IPS-18a (cell line): ENCODE measurements around the gene NOPCHAP1.
"Not testable (repeated sequence)": the region's sequence is repeated elsewhere in the genome, so short reads cannot be mapped to it uniquely, and the experiment has no call there.

Experiments
- H3K27ac ChIP-seq: one replicate; pipeline ENCODE4 v1.5.1; 2013; ENCODE audit warnings: low read length
- H3K27me3 ChIP-seq: one replicate; pipeline ENCODE4 v1.6.1; 2013; ENCODE audit warnings: mild to moderate bottlenecking, low read length; ENCODE audit not compliant: control insufficient read depth, insufficient read depth
- H3K36me3 ChIP-seq: one replicate; pipeline ENCODE4 v1.6.1; 2013; ENCODE audit warnings: low read depth, low read length; ENCODE audit not compliant: control insufficient read depth
- H3K4me1 ChIP-seq: one replicate; pipeline ENCODE4 v1.6.1; 2013; ENCODE audit warnings: low read depth, low read length; ENCODE audit not compliant: control insufficient read depth
- H3K4me3 ChIP-seq: one replicate; pipeline ENCODE4 v1.5.1; 2013; ENCODE audit warnings: low read length
- H3K9ac ChIP-seq: one replicate; pipeline ENCODE4 v1.6.1; 2013; ENCODE audit warnings: mild to moderate bottlenecking, low read length, moderate library complexity
- H3K9me3 ChIP-seq: one replicate; pipeline ENCODE4 v1.6.1; 2013; ENCODE audit warnings: low read depth, low read length; ENCODE audit not compliant: control insufficient read depth

The NOPCHAP1 gene

GRCh38 chr12:104986022-104986941 lies at the start of gene NOPCHAP1:
TSS of gene NOPCHAP1 (plus strand) at chr12:104986316. CDS start at chr12:104986353, 37 bp downstream.
- peak within 1 kb of the TSS; percentile 90 for H3K4me3 ChIP-seq
- H3K27me3 ChIP-seq, result no peaks in the 10 kb centered on the region
- H3K4me1 ChIP-seq, result peaks cover 6% of the 10 kb centered on the region
- H3K9ac ChIP-seq, result peak within 1 kb of the TSS; percentile 91
- peaks cover 32% of the 10 kb centered on the region for H3K36me3 ChIP-seq
- peak within 1 kb of the TSS; percentile 56 for H3K27ac ChIP-seq
- H3K9me3 ChIP-seq, result no peaks in the 10 kb centered on the region

DNA sequence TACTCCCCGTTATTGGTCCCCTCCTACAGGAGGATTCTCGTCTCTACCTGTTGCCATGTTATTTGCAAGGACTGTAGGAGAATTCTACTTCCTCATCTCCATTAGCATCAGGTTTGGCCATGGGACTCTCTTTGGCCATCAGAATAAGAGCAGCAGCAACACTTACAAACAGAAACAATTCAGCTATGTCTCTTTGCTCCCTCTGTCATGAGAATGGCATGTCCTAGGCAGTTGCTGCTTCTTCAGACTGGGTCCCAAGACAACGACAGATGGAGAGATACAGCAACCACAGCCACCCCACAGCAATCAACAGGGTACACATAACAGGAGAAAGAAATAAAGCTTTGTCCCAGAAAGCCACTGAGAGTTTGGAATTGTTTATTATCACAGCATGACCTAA lies 47.7 kb upstream of the NOPCHAP1 start:
- H3K4me3 ChIP-seq, result no peak overlapping the region
- no peaks in the 10 kb centered on the region for H3K27me3 ChIP-seq
- no peak overlapping the region for H3K27ac ChIP-seq

DNA sequence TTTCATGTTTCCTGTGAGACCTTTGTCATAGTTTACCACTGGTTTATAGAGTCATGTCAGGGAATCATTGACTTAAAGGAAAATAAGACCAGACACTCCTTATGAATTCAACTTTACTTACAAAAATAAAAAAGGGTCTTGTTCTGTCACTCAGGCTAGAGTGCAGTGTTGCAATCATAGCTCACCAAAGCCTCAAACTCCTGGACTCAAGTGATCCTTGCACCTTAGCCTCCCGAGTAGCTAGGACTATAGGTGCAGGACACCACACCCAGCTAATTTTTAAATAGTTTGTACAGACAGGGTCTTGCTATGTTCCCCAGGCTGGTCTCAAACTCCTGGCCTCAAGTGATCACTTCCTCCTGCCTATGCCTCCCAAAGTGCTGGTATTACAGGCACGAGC lies 47.0 kb upstream of the NOPCHAP1 start:
- no peak overlapping the region for H3K4me3 ChIP-seq
- no peak overlapping the region for H3K9ac ChIP-seq
- no peaks in the 10 kb centered on the region for H3K9me3 ChIP-seq
- H3K36me3 ChIP-seq, result no peaks in the 10 kb centered on the region
- H3K4me1 ChIP-seq, result no peaks in the 10 kb centered on the region
- H3K27me3 ChIP-seq, result no peaks in the 10 kb centered on the region
- H3K27ac ChIP-seq, result no peak overlapping the region

More for the DNA sequence above, 47.7 kb upstream of the NOPCHAP1 start:
- Histone ChIP-seq H3K4me1 (no peaks in the 10 kb centered on the region), H3K36me3 (no peaks in the 10 kb centered on the region), H3K9me3 (no peaks in the 10 kb centered on the region), H3K9ac (no peak overlapping the region)

DNA sequence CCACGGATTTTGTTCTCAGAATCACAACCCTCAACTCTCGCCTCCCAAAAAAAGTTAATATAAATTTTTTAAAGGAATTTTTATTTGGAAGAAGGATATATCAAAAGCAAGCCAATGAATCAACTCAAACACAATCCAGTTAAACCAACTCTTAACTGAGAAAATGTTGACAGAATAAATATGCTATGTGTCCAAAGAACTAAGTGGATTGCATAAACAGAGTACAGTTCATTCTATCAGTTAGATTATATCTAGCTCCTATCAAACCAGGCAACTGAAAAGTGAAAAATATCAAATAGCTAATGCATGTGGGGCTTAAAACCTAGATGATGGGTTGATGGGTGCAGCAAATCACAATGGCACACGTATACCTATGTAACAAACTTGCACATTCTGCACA lies 44.7 kb upstream of the NOPCHAP1 start:
- Histone ChIP-seq H3K27me3 (no peaks in the 10 kb centered on the region), H3K4me1 (no peaks in the 10 kb centered on the region), H3K9ac (no peak overlapping the region), H3K36me3 (no peaks in the 10 kb centered on the region), H3K9me3 (no peaks in the 10 kb centered on the region), H3K4me3 (no peak overlapping the region), H3K27ac (no peak overlapping the region)

- no peak overlapping the region for H3K27ac ChIP-seq
Measured at GRCh38 chr12:104942075-104942474, 44.0 kb upstream of the NOPCHAP1 start.

DNA sequence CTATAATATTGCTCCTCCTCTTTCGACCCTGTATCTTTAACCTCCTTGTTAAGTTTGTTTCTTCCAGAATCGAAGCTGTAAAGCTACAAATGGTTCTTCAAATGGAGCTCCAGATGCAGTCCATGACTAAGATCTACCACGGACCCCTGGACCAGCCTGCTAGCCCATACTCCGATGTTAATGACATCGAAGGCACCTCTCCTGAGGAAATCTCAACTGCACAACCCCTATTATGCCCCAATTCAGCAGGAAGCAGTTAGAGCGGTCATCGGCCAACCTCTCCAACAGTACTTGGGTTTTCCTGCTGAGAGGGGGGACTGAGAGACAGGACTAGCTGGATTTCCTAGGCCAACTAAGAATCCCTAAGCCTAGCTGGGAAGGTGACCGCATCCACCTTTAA lies 42.7 kb upstream of the NOPCHAP1 start:
- H3K4me1 ChIP-seq, H3K36me3 ChIP-seq, H3K9ac ChIP-seq, H3K27ac ChIP-seq, H3K4me3 ChIP-seq, H3K9me3 ChIP-seq, H3K27me3 ChIP-seq: not testable (repeated sequence)

More at GRCh38 chr12:104942075-104942474, 44.0 kb upstream of the NOPCHAP1 start:
- H3K4me1 ChIP-seq, result no peaks in the 10 kb centered on the region
- no peaks in the 10 kb centered on the region for H3K27me3 ChIP-seq
- H3K9me3 ChIP-seq, result no peaks in the 10 kb centered on the region
- no peak overlapping the region for H3K9ac ChIP-seq
- no peaks in the 10 kb centered on the region for H3K36me3 ChIP-seq
- no peak overlapping the region for H3K4me3 ChIP-seq

GRCh38 chr12:104944252-104944651 lies 41.9 kb upstream of the NOPCHAP1 start:
- Histone ChIP-seq H3K9me3 (no peaks in the 10 kb centered on the region), H3K4me1 (no peaks in the 10 kb centered on the region), H3K36me3 (no peaks in the 10 kb centered on the region), H3K4me3 (no peak overlapping the region), H3K27me3 (no peaks in the 10 kb centered on the region), H3K9ac (no peak overlapping the region), H3K27ac (no peak overlapping the region)

DNA sequence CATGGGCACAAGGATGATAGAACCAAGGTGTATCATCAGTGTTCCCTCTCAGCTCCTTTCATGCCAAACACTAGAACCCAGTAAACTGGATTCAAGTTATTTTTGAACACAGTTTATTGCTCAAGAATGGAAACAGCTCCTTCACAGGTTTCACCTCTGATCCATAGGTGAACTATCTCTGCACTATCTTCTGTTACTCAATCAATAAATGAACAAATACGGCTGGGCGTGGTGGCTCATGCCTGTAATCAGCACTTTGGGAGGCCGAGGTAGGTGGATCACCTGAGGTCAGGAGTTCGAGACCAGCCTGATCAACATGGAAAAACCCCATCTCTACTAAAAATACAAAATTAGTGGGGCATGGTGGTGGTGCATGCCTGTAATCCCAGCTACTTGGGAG lies 37.4 kb upstream of the NOPCHAP1 start:
- H3K9me3 ChIP-seq, H3K27ac ChIP-seq, H3K4me1 ChIP-seq, H3K36me3 ChIP-seq, H3K27me3 ChIP-seq, H3K9ac ChIP-seq, H3K4me3 ChIP-seq: not testable (repeated sequence)

GRCh38 chr12:104951759-104952509 lies 34.2 kb upstream of the NOPCHAP1 start:
- H3K4me3 ChIP-seq, result no peak overlapping the region
- peaks cover 12% of the 10 kb centered on the region for H3K27me3 ChIP-seq
- H3K36me3 ChIP-seq, result no peaks in the 10 kb centered on the region
- H3K9me3 ChIP-seq, result no peaks in the 10 kb centered on the region
- H3K4me1 ChIP-seq, result no peaks in the 10 kb centered on the region
- no peak overlapping the region for H3K9ac ChIP-seq
- H3K27ac ChIP-seq, result no peak overlapping the region

DNA sequence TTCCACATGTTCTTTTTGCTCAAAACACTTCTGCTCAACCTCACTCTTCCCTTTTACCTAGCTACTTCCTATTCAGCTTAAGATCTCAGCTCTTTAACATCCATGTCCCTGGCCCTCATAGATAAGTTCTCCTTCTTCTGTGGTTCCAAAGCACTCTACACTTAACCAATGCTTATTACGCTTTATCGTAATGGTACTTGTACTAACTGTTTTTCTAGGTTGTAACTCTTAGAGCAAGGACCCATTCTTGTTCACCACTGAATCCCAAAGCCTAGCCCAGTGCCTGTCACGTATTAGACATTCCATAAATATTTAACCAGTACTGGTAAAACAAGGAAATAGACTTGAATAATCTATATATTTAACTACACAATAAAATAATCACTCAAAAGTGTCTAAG lies 33.3 kb upstream of the NOPCHAP1 start:
- Histone ChIP-seq H3K36me3 (no peaks in the 10 kb centered on the region), H3K9ac (no peak overlapping the region), H3K9me3 (no peaks in the 10 kb centered on the region), H3K4me1 (no peaks in the 10 kb centered on the region), H3K4me3 (no peak overlapping the region), H3K27me3 (peaks cover 19% of the 10 kb centered on the region), H3K27ac (no peak overlapping the region)

GRCh38 chr12:104953323-104953722 lies 32.8 kb upstream of the NOPCHAP1 start:
- no peak overlapping the region for H3K4me3 ChIP-seq
- H3K36me3 ChIP-seq, result no peaks in the 10 kb centered on the region
- no peaks in the 10 kb centered on the region for H3K9me3 ChIP-seq
- H3K4me1 ChIP-seq, result no peaks in the 10 kb centered on the region
- no peak overlapping the region for H3K27ac ChIP-seq
- no peak overlapping the region for H3K9ac ChIP-seq
- peaks cover 19% of the 10 kb centered on the region for H3K27me3 ChIP-seq
